SK-N-SH treated with all-trans-retinoic acid at 6 μM for 48 hours (cell line): ENCODE measurements around the gene TMEM174.

Source experiments
- ARNTL ChIP-seq: fragments of 450-650 bp; formaldehyde crosslinking; IDR thresholded peaks from 2 replicates; pipeline ENCODE4 v1.5.0; 2020; ENCODE audit warnings: low read depth, mild to moderate bottlenecking, moderate library complexity, borderline replicate concordance
- PATZ1 ChIP-seq: fragments of 250-450 bp; sonication (Bioruptor Pico); IDR thresholded peaks from 2 replicates; pipeline ENCODE4 v1.8.0; 2020; ENCODE audit warnings: mild to moderate bottlenecking, moderate library complexity, borderline replicate concordance
- POU6F1 ChIP-seq: fragments of 250-450 bp; sonication (Bioruptor Pico); IDR thresholded peaks from 2 replicates; pipeline ENCODE4 v1.8.0; 2021; ENCODE audit warnings: low read depth, mild to moderate bottlenecking, moderate library complexity, borderline replicate concordance
- SNAI2 ChIP-seq: fragments of 250-450 bp; sonication (Bioruptor Pico); IDR thresholded peaks from 2 replicates; pipeline ENCODE4 v1.5.0; 2020; ENCODE audit warnings: mild to moderate bottlenecking, moderate library complexity
- ZNF8 ChIP-seq: fragments of 450-650 bp; formaldehyde crosslinking; IDR thresholded peaks from 2 replicates; pipeline ENCODE4 v1.5.0; 2020; ENCODE audit warnings: mild to moderate bottlenecking, moderate library complexity

- no peak for TF ChIP-seq SNAI2
- no peak for TF ChIP-seq PATZ1
- no peak for TF ChIP-seq ARNTL
- TF ChIP-seq ZNF8 (CRISPR knock-in tag), result no peak
- TF ChIP-seq POU6F1, result no peak
Observed at GRCh38 chr5:73199671-73200070, 26.7 kb downstream of the TMEM174 start.
